ENCODE data around the gene RANBP9. TPM values are rescaled to one million over a fixed set of nuclear protein-coding genes. Genes with fewer than 3 reads are reported as not detected.

RANBP9 gene
- total and polyA plus RNA-seq, 9 of the 15 experiments (the other 6 are each of a cell fraction or from before 2014, with no cell fraction given) = 27.5 to 130 (median 61.5) TPM

DNA sequence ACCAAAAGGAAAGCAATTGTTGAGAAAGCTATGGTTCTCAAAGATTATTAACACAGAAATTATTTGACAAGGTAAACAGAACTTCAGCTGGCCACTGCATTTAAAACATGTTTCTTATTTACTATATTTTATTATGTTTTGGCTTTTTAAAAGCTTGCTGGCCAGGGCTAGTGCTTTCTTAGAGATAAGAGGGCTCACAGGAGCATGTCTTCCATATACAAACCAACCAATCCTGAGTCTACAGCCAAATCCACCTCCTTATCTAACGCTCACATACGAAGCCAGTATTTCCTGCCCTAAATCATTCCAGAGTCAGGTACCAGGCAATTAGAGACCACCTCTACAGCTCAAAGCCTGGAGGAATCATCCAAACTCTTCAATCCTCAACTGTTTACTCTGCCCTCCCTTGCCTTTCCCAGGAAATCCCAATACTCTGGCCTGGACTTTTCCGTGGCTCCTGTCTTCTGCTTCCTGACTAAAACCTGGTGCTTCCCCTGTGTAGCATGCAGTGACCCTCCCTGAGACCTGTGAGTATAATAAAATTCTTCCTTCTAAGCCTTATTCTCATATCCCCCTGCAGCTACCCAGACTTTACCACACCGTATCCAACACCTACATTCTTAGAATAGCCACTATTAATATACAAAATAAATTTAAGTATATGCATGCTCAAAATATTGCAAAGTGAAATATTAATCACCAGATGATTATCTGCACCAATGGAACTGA lies 33.2 kb downstream of the RANBP9 start (continued):
- TF ChIP-seq, protein P1, sequence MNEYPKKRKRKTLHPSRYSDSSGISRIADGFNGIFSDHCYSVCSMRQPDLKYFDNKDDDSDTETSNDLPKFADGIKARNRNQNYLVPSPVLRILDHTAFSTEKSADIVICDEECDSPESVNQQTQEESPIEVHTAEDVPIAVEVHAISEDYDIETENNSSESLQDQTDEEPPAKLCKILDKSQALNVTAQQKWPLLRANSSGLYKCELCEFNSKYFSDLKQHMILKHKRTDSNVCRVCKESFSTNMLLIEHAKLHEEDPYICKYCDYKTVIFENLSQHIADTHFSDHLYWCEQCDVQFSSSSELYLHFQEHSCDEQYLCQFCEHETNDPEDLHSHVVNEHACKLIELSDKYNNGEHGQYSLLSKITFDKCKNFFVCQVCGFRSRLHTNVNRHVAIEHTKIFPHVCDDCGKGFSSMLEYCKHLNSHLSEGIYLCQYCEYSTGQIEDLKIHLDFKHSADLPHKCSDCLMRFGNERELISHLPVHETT (CRISPR knock-in tag; conservative IDR thresholded peaks at IDR 0.05 in 1 of 2, IDR thresholded peaks at IDR 0.05 in 1 of 2) = no peak
- TF ChIP-seq POLR2A (conservative IDR thresholded peaks at IDR 0.05) (peak; percentile 97), ZKSCAN8 (CRISPR knock-in tag; IDR thresholded peaks at IDR 0.05) (peak; percentile 20; the same call in 1 of the 2 replicates), ELF4 (CRISPR knock-in tag; IDR thresholded peaks at IDR 0.05) (peak; percentile 85; the same call in 1 of the 2 replicates), RBBP5 (IDR thresholded peaks at IDR 0.05; ENCODE audit: borderline replicate concordance, insufficient read depth, low read length, poor library complexity, severe bottlenecking) (no peak), ZNF584 (CRISPR knock-in tag; IDR thresholded peaks at IDR 0.05; ENCODE audit: low read depth) (0 out of 2 replicates have a peak, but pooled peaks have one; percentile 54), ETV6 (IDR thresholded peaks at IDR 0.05; ENCODE audit: borderline replicate concordance in 1 of 2, low read depth in 2 of 2, low read length in 1 of 2) (0 out of 4 replicates have a peak, but pooled peaks of 1 of the 2 experiments have one; percentile 49), ETV6 (CRISPR knock-in tag; IDR thresholded peaks at IDR 0.05; ENCODE audit: borderline replicate concordance) (no peak), MTA1 (IDR thresholded peaks at IDR 0.05; ENCODE audit: borderline replicate concordance) (peak; percentile 84), SIN3B (IDR thresholded peaks at IDR 0.05; ENCODE audit: low read depth) (no peak), SRSF3 (IDR thresholded peaks at IDR 0.05; ENCODE audit: insufficient read depth, low read length) (no peak), MCM7 (IDR thresholded peaks at IDR 0.05) (no peak), TOE1 (IDR thresholded peaks at IDR 0.05; ENCODE audit: borderline replicate concordance) (peak; percentile 59), TOE1 (CRISPR knock-in tag; IDR thresholded peaks at IDR 0.05; ENCODE audit: borderline replicate concordance, low read depth) (no peak), TAL1 (IDR thresholded peaks at IDR 0.05) (peak; percentile 95), MBD2 (IDR thresholded peaks at IDR 0.05; ENCODE audit: borderline replicate concordance, low read depth) (peak; percentile 83; the same call in 1 of the 2 replicates), BRF1 (IDR thresholded peaks at IDR 0.05; ENCODE audit: borderline replicate concordance, extremely low read depth, insufficient read length) (no peak), ZNF24 (IDR thresholded peaks at IDR 0.05) (peak; percentile 63), C11orf30 (IDR thresholded peaks at IDR 0.05; ENCODE audit: low read depth) (no peak), ZFP36 (IDR thresholded peaks at IDR 0.05; ENCODE audit: low read depth, low read length, partially characterized antibody) (no peak)
- TF ChIP-seq, protein P2, sequence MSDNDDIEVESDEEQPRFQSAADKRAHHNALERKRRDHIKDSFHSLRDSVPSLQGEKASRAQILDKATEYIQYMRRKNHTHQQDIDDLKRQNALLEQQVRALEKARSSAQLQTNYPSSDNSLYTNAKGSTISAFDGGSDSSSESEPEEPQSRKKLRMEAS (CRISPR knock-in tag; IDR thresholded peaks at IDR 0.05) = no peak
- TF ChIP-seq, protein P3, sequence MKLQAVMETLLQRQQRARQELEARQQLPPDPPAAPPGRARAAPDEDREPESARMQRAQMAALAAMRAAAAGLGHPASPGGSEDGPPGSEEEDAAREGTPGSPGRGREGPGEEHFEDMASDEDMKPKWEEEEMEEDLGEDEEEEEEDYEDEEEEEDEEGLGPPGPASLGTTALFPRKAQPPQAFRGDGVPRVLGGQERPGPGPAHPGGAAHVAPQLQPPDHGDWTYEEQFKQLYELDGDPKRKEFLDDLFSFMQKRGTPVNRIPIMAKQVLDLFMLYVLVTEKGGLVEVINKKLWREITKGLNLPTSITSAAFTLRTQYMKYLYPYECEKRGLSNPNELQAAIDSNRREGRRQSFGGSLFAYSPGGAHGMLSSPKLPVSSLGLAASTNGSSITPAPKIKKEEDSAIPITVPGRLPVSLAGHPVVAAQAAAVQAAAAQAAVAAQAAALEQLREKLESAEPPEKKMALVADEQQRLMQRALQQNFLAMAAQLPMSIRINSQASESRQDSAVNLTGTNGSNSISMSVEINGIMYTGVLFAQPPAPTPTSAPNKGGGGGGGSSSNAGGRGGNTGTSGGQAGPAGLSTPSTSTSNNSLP (IDR thresholded peaks at IDR 0.05; ENCODE audit: borderline replicate concordance, low read depth, low read length) = peak; percentile 39; the same call in 1 of the 2 replicates
- TF ChIP-seq, protein P4, sequence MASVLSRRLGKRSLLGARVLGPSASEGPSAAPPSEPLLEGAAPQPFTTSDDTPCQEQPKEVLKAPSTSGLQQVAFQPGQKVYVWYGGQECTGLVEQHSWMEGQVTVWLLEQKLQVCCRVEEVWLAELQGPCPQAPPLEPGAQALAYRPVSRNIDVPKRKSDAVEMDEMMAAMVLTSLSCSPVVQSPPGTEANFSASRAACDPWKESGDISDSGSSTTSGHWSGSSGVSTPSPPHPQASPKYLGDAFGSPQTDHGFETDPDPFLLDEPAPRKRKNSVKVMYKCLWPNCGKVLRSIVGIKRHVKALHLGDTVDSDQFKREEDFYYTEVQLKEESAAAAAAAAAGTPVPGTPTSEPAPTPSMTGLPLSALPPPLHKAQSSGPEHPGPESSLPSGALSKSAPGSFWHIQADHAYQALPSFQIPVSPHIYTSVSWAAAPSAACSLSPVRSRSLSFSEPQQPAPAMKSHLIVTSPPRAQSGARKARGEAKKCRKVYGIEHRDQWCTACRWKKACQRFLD (CRISPR knock-in tag; IDR thresholded peaks at IDR 0.05) = 0 out of 2 replicates have a peak, but pooled peaks have one; percentile 72

All from K562 (cell line).